DOHH2 (cell line): Measurements from ENCODE around the gene TGFBR3L.

Experiments used
- H3F3A ChIP-seq: fragments of 200-600 bp; sonication (generic), shearing (Covaris generic); 2 replicates; pipeline ENCODE4 v1.6.0; 2016; ENCODE audit warnings: antibody characterized with exemption, mild to moderate bottlenecking; ENCODE audit not compliant: control insufficient read depth, insufficient read depth
- H3K27ac ChIP-seq: fragments of 200-600 bp; sonication (generic); 2 replicates; pipeline ENCODE4 v1.5.1; 2014; ENCODE audit warnings: low read depth, mild to moderate bottlenecking, low read length, moderate library complexity
- H3K27me3 ChIP-seq: fragments of 200-600 bp; sonication (generic); 2 replicates; pipeline ENCODE4 v1.6.1; 2014; ENCODE audit warnings: mild to moderate bottlenecking, low read length, mixed read lengths; ENCODE audit not compliant: control insufficient read depth
- H3K36me3 ChIP-seq: fragments of 200-600 bp; sonication (generic); 2 replicates; pipeline ENCODE4 v1.6.1; 2014; ENCODE audit warnings: mild to moderate bottlenecking, low read length, moderate library complexity, mixed read lengths; ENCODE audit not compliant: control insufficient read depth
- H3K4me1 ChIP-seq: fragments of 200-600 bp; sonication (generic); 2 replicates; pipeline ENCODE4 v1.6.1; 2014; ENCODE audit warnings: mild to moderate bottlenecking, low read length, mixed read lengths; ENCODE audit not compliant: control insufficient read depth
- H3K4me2 ChIP-seq: fragments of 200-600 bp; sonication (generic); 2 replicates; pipeline ENCODE4 v1.6.0; 2014; ENCODE audit warnings: mild to moderate bottlenecking, low read length, moderate library complexity
- H3K4me3 ChIP-seq: fragments of 200-600 bp; sonication (generic); 2 replicates; pipeline ENCODE4 v1.5.1; 2014; ENCODE audit warnings: mild to moderate bottlenecking, low read length, mixed read lengths
- H3K79me2 ChIP-seq: fragments of 200-600 bp; sonication (generic); 2 replicates; pipeline ENCODE4 v1.6.1; 2014; ENCODE audit warnings: mild to moderate bottlenecking, low read length, mixed read lengths; ENCODE audit not compliant: control insufficient read depth
- H3K9me2 ChIP-seq: fragments of 200-600 bp; sonication (generic); replicated peaks from 2 replicates; pipeline ENCODE4 v1.6.1; 2014; ENCODE audit warnings: mild to moderate bottlenecking, low read length, mixed read lengths; ENCODE audit not compliant: control insufficient read depth
- H3K9me3 ChIP-seq: fragments of 200-600 bp; sonication (generic); 2 replicates; pipeline ENCODE4 v1.6.1; 2014; ENCODE audit warnings: antibody characterized with exemption, low read length, mixed read lengths; ENCODE audit not compliant: control insufficient read depth, insufficient read depth
- H4K20me1 ChIP-seq: fragments of 200-600 bp; sonication (generic); 2 replicates; pipeline ENCODE4 v1.6.0; 2014; ENCODE audit warnings: low read depth, mild to moderate bottlenecking, antibody characterized with exemption, low read length, moderate library complexity; ENCODE audit not compliant: control insufficient read depth, insufficient read depth
- CTCF ChIP-seq: fragments of 200-600 bp; sonication (generic); IDR thresholded peaks from one replicate; pipeline ENCODE4 v1.5.1; 2014; ENCODE audit warnings: antibody characterized with exemption, mild to moderate bottlenecking, low read depth, low read length; ENCODE audit not compliant: poor library complexity, severe bottlenecking
- EZH2phosphoT487 ChIP-seq: fragments of 200-600 bp; sonication (generic); IDR thresholded peaks from 2 replicates; pipeline ENCODE4 v1.6.1; 2017; ENCODE audit warnings: borderline replicate concordance, mild to moderate bottlenecking, antibody characterized with exemption, low read length, moderate library complexity, mixed read lengths

Gene TGFBR3L

GRCh38 chr19:7911508-7912143, 3.0 kb upstream of the TGFBR3L start:
- Histone ChIP-seq H3K27ac (no peak overlapping the region), H3K9me2 (no peaks in the 10 kb centered on the region), H3K9me3 (no peaks in the 10 kb centered on the region), H3K4me1 (peaks cover 10% of the 10 kb centered on the region), H3K79me2 (peaks cover 11% of the 10 kb centered on the region), H3F3A (no peaks in the 10 kb centered on the region), H4K20me1 (no peaks in the 10 kb centered on the region), H3K4me2 (no peak overlapping the region), H3K4me3 (no peak overlapping the region), H3K27me3 (peaks cover 16% of the 10 kb centered on the region), H3K36me3 (peaks cover 18% of the 10 kb centered on the region)
- no peak for TF ChIP-seq EZH2phosphoT487
- TF ChIP-seq CTCF: no peak

- TF ChIP-seq EZH2phosphoT487 (no peak), CTCF (no peak)
- Histone ChIP-seq H3K36me3 (peaks cover 18% of the 10 kb centered on the region), H3K79me2 (peaks cover 8% of the 10 kb centered on the region), H3K27ac (no peak overlapping the region), H3K9me3 (no peaks in the 10 kb centered on the region), H3F3A (no peaks in the 10 kb centered on the region; the same call in 1 of the 2 replicates), H4K20me1 (no peaks in the 10 kb centered on the region), H3K4me1 (peaks cover 16% of the 10 kb centered on the region), H3K9me2 (no peaks in the 10 kb centered on the region), H3K4me2 (no peak overlapping the region), H3K4me3 (no peak overlapping the region), H3K27me3 (peaks cover 22% of the 10 kb centered on the region)
Observed at GRCh38 chr19:7912144-7912696, 2.4 kb upstream of the TGFBR3L start.

- H3K4me3 ChIP-seq: no peak overlapping the region
Observed at GRCh38 chr19:7912697-7913564, 1.7 kb upstream of the TGFBR3L start.

More at GRCh38 chr19:7912697-7913564, 1.7 kb upstream of the TGFBR3L start:
- Histone ChIP-seq H3K36me3 (peaks cover 18% of the 10 kb centered on the region), H3F3A (no peaks in the 10 kb centered on the region; the same call in 1 of the 2 replicates), H3K9me2 (no peaks in the 10 kb centered on the region), H4K20me1 (no peaks in the 10 kb centered on the region), H3K9me3 (no peaks in the 10 kb centered on the region), H3K27me3 (peaks cover 29% of the 10 kb centered on the region), H3K27ac (no peak overlapping the region), H3K79me2 (peaks cover 3% of the 10 kb centered on the region), H3K4me1 (peaks cover 23% of the 10 kb centered on the region), H3K4me2 (no peak overlapping the region)
- TF ChIP-seq CTCF (no peak), EZH2phosphoT487 (no peak)
